ENCODE results near the gene SPEF1.
"Not testable (repeated sequence)": the region's sequence is repeated elsewhere in the genome, so short reads cannot be mapped to it uniquely, and the experiment has no call there.

The SPEF1 gene

DNA sequence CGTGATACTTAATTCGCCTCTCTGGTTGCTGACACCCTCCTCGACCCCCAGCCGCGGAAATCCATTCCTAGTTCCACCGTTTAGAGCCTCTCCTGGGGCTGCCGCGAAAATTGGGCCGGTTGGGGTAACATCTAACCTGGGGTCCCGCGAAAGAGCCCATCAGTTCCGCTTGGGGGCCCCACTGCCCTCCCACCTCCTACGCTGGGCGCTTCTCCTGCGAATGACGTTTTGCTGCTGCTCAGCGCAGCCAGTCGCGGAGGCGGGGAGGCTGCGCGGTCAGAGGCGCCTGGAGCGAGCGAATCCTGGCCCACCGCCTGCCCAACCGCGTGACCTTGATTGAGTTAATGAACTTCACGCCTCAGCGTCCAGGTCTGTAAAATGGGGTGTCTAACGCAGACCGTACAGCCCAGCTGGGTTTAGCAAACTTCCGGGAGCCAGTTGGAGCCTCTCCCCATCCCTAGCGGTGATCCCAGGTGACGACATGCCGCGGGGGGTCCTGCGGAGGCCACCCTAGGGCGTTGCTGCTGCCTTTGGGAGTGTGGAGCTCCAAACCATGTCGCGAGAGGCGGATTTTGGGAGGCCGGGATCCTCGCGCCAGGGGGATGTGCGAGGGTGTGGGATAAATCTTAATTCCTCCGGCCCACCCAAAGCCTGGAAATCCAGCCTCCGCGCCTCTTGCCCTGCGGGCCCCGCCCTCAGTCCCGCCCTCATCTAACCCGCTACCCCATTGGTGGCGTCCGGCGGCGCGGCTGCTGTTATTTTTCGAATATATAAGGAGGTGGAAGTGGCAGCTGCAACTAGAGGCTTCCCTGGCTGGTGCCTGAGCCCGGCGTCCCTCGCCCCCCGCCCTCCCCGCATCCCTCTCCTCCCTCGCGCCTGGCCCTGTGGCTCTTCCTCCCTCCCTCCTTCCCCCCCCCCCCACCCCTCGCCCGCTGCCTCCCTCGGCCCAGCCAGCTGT, 14.5 kb upstream of the SPEF1 start, which contains the start of gene CDC25B:
TSS of gene CDC25B (plus strand) at position 800 of the 958 bp plus-strand sequence. CDS start 222 bp downstream, outside the sequence.
- H3K27ac ChIP-seq = peak within 1 kb of the TSS; percentile 83
- no peak for TF ChIP-seq ZFX (IDR thresholded peaks at IDR 0.05)
- TF ChIP-seq, protein P1, sequence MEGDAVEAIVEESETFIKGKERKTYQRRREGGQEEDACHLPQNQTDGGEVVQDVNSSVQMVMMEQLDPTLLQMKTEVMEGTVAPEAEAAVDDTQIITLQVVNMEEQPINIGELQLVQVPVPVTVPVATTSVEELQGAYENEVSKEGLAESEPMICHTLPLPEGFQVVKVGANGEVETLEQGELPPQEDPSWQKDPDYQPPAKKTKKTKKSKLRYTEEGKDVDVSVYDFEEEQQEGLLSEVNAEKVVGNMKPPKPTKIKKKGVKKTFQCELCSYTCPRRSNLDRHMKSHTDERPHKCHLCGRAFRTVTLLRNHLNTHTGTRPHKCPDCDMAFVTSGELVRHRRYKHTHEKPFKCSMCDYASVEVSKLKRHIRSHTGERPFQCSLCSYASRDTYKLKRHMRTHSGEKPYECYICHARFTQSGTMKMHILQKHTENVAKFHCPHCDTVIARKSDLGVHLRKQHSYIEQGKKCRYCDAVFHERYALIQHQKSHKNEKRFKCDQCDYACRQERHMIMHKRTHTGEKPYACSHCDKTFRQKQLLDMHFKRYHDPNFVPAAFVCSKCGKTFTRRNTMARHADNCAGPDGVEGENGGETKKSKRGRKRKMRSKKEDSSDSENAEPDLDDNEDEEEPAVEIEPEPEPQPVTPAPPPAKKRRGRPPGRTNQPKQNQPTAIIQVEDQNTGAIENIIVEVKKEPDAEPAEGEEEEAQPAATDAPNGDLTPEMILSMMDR (conservative IDR thresholded peaks at IDR 0.05) = no peak; the same call in 1 of the 2 replicates

DNA sequence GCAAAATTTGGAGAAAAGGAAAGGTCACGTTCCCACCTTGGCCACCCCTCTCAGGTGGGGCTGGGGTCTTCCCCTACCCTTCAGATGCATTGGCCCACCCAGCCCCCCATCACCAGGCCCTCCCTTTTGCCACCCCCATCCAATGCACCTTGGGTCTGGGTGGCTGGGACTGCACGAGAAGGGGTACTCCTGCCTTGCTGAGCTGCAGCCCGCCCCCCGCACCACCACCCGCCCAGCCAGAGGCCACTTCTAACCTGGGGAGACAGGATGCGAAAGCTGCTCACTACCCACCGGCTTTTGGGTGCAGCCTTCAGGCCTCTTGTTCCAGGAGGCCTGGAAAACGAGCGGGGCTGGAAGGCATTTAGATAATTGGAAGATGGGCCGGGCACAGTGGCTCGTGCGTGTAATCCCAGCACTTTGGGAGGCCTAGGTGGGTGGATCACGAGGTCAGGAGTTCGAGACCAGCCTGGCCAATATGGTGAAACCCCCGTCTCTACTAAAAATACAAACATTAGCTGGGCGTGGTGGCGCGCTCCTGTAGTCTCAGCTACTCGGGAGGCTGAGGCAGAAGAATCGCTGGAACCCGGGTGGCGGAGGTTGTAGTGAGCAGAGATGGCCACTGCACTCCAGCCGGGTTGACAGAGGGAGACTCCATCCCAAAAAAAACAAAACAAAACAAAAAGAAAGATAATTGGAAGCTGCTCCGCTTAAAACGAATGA, 13.6 kb upstream of the SPEF1 start:
- peak overlapping the region; percentile 83 for H3K27ac ChIP-seq

GRCh38 chr20:3794168-3794567, 12.9 kb upstream of the SPEF1 start:
- H3K27ac ChIP-seq = not testable (repeated sequence)

More for the DNA sequence above, 13.6 kb upstream of the SPEF1 start:
- TF ChIP-seq, protein P1 (conservative IDR thresholded peaks at IDR 0.05) = no peak
- TF ChIP-seq ZFX (IDR thresholded peaks at IDR 0.05) = no peak

GRCh38 chr20:3789201-3789600, 8.0 kb upstream of the SPEF1 start:
- H3K27ac ChIP-seq = not testable (repeated sequence)

- H3K27ac ChIP-seq = no peak overlapping the region
- TF ChIP-seq, protein P1 (conservative IDR thresholded peaks at IDR 0.05) = no peak
- no peak for TF ChIP-seq ZFX (IDR thresholded peaks at IDR 0.05)
Observed at GRCh38 chr20:3788685-3789155, 7.5 kb upstream of the SPEF1 start.

GRCh38 chr20:3787324-3788014, 6.2 kb upstream of the SPEF1 start:
- no peak overlapping the region for H3K27ac ChIP-seq
- TF ChIP-seq ZFX (IDR thresholded peaks at IDR 0.05) = no peak

DNA sequence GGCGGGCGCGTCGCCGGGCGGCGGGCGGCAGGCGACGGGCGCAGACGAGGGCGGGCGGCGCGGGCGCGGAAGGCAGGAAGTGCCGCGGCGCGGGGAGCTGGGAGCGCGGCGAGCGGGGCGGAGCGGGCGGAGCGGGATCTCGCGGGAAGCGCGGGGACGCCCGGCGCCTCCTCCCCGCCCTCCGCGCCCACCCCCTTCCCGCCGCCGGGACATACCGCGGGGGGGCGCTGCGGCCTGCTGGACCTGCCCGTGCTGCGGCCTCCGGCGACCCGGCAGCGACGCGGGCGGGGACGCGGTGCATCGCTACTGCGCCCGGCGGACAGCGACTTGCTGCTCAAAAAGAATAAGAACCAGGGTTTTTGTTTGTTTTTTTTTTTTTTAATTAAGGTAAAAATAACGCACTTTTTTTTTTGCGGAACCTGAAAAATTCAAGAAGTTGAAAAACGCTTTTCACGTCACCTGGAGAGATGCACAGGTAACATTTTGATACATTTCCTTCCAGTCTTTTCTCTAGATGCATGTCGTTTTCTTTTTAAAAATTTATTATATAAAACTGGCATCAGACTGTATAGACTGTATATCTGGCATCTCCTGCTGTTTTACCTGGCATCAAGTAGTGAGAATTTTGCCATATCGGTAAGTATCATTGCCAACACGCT, 5.5 kb upstream of the SPEF1 start, which contains the start of gene CENPB:
TSS of gene CENPB (minus strand) at position 76 of the 659 bp plus-strand sequence. CDS start 257 bp downstream, outside the sequence.
- H3K27ac ChIP-seq = peak within 1 kb of the TSS; percentile 94

DNA sequence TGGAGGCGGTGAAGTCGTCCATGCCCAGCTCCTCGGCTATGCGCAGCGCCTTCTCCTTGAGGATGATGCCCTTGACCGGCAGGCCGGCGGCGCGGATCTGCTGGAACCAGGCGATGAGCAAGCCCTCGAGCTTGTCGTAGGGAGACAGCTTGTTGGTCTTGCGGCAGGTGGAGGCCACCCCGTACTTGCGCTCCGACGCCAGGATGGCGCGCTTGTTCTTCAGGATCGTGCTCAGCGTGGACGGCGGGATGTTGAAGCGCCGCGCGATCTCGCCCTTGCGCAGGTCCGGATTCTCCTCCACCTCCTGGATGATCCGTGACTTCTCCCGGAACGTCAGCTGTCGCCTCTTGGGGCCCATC, 4.9 kb upstream of the SPEF1 start:
- TF ChIP-seq ZFX (IDR thresholded peaks at IDR 0.05) = no peak
- TF ChIP-seq, protein P1 (conservative IDR thresholded peaks at IDR 0.05) = no peak
- H3K27ac ChIP-seq = peak overlapping the region; percentile 94

More for the DNA sequence above, 5.5 kb upstream of the SPEF1 start, which contains the start of gene CENPB:
- TF ChIP-seq ZFX (IDR thresholded peaks at IDR 0.05) = no peak
- TF ChIP-seq, protein P1 (conservative IDR thresholded peaks at IDR 0.05) = peak; percentile 93
